ACHN (cell line): ENCODE measurements around the gene PPARD.
"Not testable (repeated sequence)": the region's sequence is repeated elsewhere in the genome, so short reads cannot be mapped to it uniquely, and the experiment has no call there.

Source experiments
- DNase-seq: peaks from one replicate; pipeline ENCODE4 v3.0.0-alpha.2; 2015
- in situ Hi-C: cut with HindIII; loops from 2 replicates; pipeline ENCODE4 v1.10.0; 2017; ENCODE audit warnings: low sequenced_read_pairs, low pct_ligation_motif_present, low pct_unique_long_range_greater_than_20kb

The PPARD gene

GRCh38 chr6:35419961-35420360, 77.6 kb downstream of the PPARD start:
- in situ Hi-C loops = no loop called here
- DNase-seq = no peak

- peak; percentile 35 for DNase-seq
- in situ Hi-C loops = loop anchor here (25.0 kb wide), 1 partner anchor 88 kb away; the partner anchor contains the start of gene PPARD
Measured at GRCh38 chr6:35425284-35425683, 82.9 kb downstream of the PPARD start.

GRCh38 chr6:35426074-35426473, 83.7 kb downstream of the PPARD start:
- DNase-seq = no peak
- in situ Hi-C loops = loop anchor here (25.0 kb wide), 1 partner anchor 89 kb away; the partner anchor contains the start of gene PPARD

- in situ Hi-C loops = loop anchor here (25.0 kb wide), 1 partner anchor 90 kb away; the partner anchor contains the start of gene PPARD
- no peak for DNase-seq
Measured at GRCh38 chr6:35427435-35427834, 85.1 kb downstream of the PPARD start.

GRCh38 chr6:35427851-35428321, 85.5 kb downstream of the PPARD start:
- DNase-seq = no peak
- in situ Hi-C loops = loop anchor here (25.0 kb wide), 1 partner anchor 91 kb away; the partner anchor contains the start of gene PPARD

- in situ Hi-C loops = loop anchor here (25.0 kb wide), 1 partner anchor 91 kb away; the partner anchor contains the start of gene PPARD
Measured at GRCh38 chr6:35428421-35429149, 86.2 kb downstream of the PPARD start.

GRCh38 chr6:35429463-35429862, 87.1 kb downstream of the PPARD start:
- DNase-seq = no peak
- in situ Hi-C loops = loop anchor here (25.0 kb wide), 1 partner anchor 92 kb away; the partner anchor contains the start of gene PPARD

More at GRCh38 chr6:35428421-35429149, 86.2 kb downstream of the PPARD start:
- no peak for DNase-seq

GRCh38 chr6:35432291-35432690, 89.9 kb downstream of the PPARD start:
- in situ Hi-C loops = loop anchor here (25.0 kb wide), 1 partner anchor 95 kb away; the partner anchor contains the start of gene PPARD
- DNase-seq = no peak

- in situ Hi-C loops = loop anchor here (25.0 kb wide), 1 partner anchor 95 kb away; the partner anchor contains the start of gene PPARD
- DNase-seq = not testable (repeated sequence)
Measured at GRCh38 chr6:35432702-35433101, 90.3 kb downstream of the PPARD start.

GRCh38 chr6:35435074-35435837, 92.9 kb downstream of the PPARD start:
- DNase-seq = no peak
- in situ Hi-C loops = loop anchor here (25.0 kb wide), 1 partner anchor 98 kb away; the partner anchor contains the start of gene PPARD

- in situ Hi-C loops = loop anchor here (25.0 kb wide), 1 partner anchor 99 kb away; the partner anchor contains the start of gene PPARD
- DNase-seq = no peak
Measured at GRCh38 chr6:35436071-35436857, 93.9 kb downstream of the PPARD start.

GRCh38 chr6:35438378-35439065, 96.2 kb downstream of the PPARD start:
- in situ Hi-C loops = loop anchor here (25.0 kb wide), 1 partner anchor 101 kb away; the partner anchor contains the start of gene PPARD
- DNase-seq = not testable (repeated sequence)

GRCh38 chr6:35439308-35439707, 97.0 kb downstream of the PPARD start:
- no peak for DNase-seq
- in situ Hi-C loops = loop anchor here (25.0 kb wide), 1 partner anchor 102 kb away; the partner anchor contains the start of gene PPARD

GRCh38 chr6:35441205-35441604, 98.8 kb downstream of the PPARD start:
- DNase-seq = no peak
- in situ Hi-C loops = loop anchor here (25.0 kb wide), 1 partner anchor 104 kb away; the partner anchor contains the start of gene PPARD

- in situ Hi-C loops = loop anchor here (25.0 kb wide), 1 partner anchor 104 kb away; the partner anchor contains the start of gene PPARD
- no peak for DNase-seq
Measured at GRCh38 chr6:35441642-35442041, 99.3 kb downstream of the PPARD start.

GRCh38 chr6:35442693-35443092, 100.3 kb downstream of the PPARD start:
- in situ Hi-C loops = loop anchor here (25.0 kb wide), 1 partner anchor 105 kb away; the partner anchor contains the start of gene PPARD
- DNase-seq = no peak

- no peak for DNase-seq
- in situ Hi-C loops = loop anchor here (25.0 kb wide), 1 partner anchor 106 kb away; the partner anchor contains the start of gene PPARD
Measured at GRCh38 chr6:35443341-35444030, 101.1 kb downstream of the PPARD start.
